GM18951 (cell line): ENCODE measurements around the gene LIF.

Experiments used
- POLR2A ChIP-seq: IDR thresholded peaks from 4 replicates; pipeline ENCODE4 v1.6.1; 2011; ENCODE audit warnings: mild to moderate bottlenecking; ENCODE audit not compliant: insufficient read length, insufficient read depth; ENCODE audit errors: extremely low read depth
- in situ Hi-C: fragments of 300-500 bp; cut with MboI; formaldehyde crosslinking; loops from one replicate; pipeline ENCODE4 v1.12.0; 2022; ENCODE audit warnings: low sequenced_read_pairs, mixed read lengths, inconsistent platforms; ENCODE audit not compliant: unreplicated experiment

Gene LIF

DNA sequence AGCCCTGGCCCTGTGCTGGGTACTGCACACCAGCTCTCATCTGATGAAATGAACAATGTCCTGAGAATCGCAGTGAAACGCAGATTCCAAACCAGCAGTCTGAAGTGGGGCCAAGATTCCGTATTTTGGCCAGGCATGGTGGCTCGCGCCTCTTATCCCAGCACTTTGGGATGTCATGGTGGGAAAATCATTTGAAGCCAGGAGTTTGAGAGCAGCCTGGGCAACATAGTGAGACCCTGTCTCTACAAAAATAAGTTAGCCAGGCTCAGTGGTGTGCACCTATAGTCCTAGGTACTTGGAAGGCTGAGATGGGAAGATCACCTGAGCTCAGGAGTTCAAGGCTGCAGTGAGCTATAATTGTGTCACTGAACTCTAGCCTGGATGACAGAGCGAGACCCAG is 13.0 kb downstream of the LIF start:
- in situ Hi-C loops = loop anchor here (25.0 kb wide), 1 partner anchor 121 kb away; no protein-coding TSS in a partner anchor
- TF ChIP-seq POLR2A = no peak

DNA sequence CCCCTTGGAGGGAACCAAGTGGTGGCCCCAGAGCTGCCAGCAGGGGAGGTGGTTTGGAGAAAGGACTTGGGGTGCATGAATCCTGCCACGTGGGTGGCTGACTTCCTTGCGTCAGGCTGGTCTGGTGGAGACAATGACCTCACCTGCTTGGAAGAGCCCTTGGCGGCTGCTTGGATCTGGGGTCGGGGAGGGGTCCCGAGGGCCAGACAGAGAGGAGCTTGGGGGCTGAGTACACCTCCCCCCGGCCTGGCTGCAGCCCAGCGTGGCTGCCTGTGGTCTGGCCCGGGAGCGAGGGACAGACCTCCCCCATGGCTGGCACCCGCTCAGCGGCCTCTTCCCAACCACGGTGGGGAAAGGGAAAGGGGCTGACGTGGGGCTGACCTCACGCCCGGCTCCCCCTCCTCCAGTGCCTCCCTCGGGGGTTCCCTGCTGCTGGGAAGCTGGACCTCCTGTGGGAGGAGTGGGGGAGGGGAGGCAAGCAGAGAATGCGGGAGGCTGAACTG is 13.8 kb downstream of the LIF start:
- no peak for TF ChIP-seq POLR2A
- in situ Hi-C loops = loop anchor here (25.0 kb wide), 1 partner anchor 120 kb away; no protein-coding TSS in a partner anchor

DNA sequence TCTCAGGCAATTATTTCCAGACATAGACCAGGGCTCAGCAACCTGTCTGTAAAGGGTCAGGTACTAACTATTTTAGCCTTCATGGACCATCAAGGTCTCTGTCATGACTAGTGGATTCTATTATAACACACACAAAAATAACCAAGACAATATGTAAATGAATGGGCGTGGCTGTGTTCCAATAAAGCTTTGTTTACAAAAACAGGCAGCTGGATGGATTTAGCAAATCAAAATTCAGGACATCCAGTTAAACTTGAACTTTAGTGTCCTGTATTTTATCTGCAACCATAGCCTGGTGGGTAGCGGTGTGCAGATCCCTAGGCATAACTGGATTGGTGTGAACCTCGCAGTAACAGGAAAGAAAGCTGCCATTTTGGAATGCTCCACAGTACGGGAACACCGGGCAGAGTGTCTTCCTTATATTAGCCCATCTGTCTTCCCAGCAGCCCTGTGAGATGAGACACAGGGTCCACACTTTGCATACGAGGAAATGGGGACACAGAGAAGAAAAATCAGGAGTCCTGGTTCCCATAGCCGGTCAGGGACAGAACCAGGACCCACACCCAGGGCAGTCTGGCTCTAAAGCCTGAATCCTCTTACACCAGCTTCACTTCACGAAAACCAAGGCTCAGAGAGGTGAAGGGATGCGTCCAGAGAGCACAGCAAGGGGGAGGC is 15.6 kb downstream of the LIF start:
- in situ Hi-C loops = loop anchor here (25.0 kb wide), 1 partner anchor 119 kb away; no protein-coding TSS in a partner anchor

DNA sequence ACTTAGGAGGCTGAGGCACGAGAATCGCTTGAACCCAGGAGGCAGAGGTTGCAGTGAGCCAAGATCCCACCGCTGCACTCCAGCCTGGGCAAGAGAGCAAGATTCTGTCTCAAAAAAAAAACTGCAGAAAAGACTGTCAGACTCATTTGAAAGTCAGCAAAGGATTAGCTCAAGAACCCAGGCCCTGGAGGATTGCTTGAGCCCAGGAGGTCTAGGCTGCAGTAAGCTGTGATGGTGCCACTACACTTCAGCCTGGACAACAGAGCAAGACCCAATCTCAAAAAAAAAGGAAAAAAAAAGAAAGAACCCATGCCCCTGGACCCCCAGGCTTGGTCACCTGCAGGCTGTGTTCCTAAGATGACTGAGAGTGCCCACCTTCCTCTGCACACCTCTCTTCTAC is 16.2 kb downstream of the LIF start:
- TF ChIP-seq POLR2A = no peak
- in situ Hi-C loops = loop anchor here (25.0 kb wide), 1 partner anchor 118 kb away; no protein-coding TSS in a partner anchor

More for the DNA sequence above, 15.6 kb downstream of the LIF start:
- TF ChIP-seq POLR2A = no peak

DNA sequence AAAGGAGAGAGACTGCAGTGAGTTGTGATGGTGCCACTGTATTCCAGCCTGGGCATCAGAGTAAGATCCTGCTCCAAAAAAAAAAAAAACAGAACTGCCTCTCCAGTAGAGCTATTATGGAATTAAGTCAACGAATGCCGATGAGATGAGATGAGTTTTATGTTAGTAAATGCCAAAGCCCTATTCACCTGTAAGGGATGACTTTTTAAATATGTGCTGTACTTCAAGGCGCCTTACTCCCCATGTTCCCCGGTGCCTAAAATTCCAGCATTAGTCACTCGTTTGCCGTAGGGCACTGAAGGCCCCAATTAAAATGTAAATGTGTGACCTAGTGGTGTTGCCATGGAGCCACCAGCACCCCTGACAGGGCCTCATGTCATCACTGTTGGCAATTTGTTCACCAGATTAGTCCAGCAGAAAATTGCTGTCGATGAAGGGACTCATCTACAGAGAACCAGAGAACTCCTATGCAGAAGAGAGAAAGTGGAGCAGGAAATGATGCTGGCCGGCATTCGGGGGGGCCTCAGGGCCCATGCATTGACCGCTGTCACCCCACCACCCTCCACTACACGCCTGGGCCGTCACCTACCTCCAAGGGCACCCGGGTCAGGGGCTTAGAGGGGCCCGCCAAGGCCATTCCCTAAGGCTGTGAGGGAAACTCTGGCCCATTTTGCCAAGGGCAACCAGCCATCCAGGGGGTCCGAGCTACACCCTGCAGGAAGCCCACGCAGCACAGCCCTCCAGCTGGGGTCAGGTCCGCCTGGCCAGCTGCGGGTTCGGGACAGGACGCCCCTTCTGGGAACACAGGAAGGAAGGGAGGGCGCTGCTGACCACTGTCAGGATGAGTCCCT is 17.8 kb downstream of the LIF start:
- in situ Hi-C loops = loop anchor here (25.0 kb wide), 1 partner anchor 116 kb away; no protein-coding TSS in a partner anchor
- no peak for TF ChIP-seq POLR2A

DNA sequence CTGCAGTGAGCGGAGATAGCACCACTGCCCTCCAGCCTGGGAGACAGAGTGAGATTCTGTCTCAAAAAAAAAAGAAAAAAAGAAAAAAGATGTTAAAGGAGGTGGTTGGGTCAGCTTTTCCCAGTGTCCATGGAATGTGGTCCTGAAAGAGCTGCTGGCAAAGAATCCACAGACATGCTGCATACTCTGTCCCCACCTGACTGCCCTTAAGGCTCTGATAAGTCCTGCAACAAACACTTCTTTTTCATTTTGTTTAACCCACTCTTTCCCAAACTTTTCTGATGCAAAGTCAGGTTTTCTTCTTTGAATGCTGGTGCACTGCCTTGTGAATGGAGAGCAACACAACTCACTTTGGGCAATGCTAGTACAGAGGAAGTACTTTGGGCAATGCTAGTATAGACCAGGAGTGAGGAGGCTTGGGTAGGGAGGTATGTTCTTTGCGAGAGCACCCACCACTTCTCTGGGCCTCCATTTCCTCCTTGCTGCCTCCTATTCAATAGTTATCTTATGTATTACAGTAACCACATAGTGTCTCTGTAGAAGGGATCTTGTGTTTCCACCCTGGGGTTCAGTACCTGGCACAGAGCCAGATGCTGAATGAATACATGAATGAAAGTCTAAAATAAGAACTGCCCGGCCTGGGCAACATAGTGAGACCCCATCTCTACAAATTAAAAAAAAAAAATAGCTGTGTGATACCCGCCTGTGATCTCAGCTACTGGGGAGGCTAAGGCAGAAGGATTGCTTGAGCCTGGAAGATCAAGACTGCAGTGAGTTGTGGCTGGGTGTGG is 18.9 kb downstream of the LIF start:
- in situ Hi-C loops = loop anchor here (25.0 kb wide), 1 partner anchor 115 kb away; no protein-coding TSS in a partner anchor
- no peak for TF ChIP-seq POLR2A

DNA sequence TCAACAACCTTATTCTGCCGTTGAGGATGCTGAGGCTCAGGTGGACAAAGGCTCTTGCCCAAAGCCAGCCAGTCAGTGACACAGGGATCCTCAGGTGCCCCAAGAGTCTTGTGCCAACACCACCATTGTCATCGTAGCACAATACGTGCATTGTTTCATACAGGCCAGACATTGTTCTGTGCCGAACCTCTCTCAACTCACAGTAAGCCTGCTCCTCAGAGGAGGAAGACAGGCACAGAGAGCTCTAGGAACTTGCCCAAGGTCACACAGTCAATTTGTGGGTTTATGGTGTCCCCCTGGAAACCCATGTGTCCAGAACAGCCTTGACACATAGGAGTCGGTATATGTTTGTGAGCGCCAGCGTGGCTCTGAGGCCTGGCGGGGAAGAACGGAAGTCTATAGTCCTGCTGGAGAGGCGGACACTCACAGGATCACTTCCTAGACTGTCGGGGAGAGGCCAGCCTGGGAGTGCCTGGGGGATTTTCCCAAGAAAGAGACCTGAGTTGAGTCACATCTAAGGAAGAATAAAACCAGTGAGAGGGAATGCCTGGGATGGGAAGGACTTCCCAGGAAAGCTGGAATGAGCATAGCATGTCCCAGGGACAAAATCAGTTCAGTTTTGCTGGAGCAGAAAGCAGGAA is 20.2 kb downstream of the LIF start:
- in situ Hi-C loops = loop anchor here (25.0 kb wide), 1 partner anchor 114 kb away; no protein-coding TSS in a partner anchor
- TF ChIP-seq POLR2A = no peak

DNA sequence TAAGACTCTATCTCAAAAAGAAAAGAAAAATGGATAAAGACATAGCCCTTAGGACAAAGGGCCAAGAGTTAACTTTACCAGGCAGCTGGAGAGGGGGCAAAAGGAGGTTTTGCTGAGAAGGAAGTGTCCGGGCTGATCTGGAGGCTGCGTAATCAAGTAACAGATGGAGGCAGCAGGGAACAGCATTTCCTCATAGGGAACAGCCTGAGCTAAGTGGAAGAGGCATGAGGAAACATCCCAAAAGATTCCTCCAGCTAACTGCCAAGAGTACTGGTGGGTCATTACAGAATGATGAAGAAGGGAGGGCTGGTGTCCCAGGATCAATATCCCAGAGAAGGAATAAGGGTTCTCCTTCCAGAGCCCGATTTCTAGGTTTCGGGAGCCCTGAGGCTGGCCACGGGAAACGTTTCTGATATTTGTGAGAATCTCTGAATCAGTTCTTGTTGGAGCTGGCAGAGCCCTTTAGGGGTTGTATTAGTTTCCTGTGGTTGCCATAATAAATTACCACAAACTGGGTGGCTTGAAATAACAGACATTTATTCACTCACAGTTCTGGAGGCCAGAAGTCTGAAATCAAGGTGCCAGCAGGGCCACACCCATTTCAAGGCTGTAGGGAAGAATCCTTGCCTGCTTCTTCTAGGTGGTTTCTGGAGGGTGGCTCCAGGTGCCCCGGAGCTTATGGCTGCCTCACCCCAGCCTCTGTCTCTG is 21.2 kb downstream of the LIF start:
- TF ChIP-seq POLR2A = no peak
- in situ Hi-C loops = loop anchor here (25.0 kb wide), 1 partner anchor 113 kb away; no protein-coding TSS in a partner anchor

DNA sequence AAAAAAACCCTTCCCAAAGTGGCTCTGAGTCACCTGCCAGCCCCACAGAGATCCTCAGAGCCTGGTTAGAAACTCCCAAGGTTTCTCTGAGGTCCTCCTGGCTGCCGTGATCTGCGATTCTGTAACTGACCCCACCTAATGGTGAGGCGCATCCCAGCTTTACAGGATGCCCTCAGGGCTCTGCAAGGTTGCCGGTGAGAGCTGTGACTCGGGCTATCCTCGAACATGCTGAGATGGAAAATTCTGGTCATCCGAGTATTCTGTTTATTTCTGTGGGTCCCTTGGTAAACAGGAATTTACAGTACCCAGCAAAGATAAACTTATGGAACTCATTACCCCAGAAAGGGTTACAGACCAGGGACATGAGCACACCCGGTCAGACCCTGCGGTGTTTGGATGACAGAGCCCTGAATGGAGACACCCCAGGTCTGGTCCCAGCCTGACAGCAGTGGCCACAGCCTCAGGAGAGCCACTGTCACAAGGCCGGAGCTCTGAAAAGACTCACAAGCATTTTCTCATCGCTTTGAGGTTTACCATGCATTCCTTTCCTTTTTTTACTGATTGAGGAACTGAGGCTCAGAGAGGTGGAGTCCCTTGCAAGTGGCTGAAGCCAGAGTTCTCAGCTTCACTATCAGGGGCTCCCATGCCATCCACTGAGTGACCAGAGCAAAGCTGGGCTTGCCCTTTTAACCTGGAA is 22.2 kb downstream of the LIF start:
- no peak for TF ChIP-seq POLR2A
- in situ Hi-C loops = no loop called here

DNA sequence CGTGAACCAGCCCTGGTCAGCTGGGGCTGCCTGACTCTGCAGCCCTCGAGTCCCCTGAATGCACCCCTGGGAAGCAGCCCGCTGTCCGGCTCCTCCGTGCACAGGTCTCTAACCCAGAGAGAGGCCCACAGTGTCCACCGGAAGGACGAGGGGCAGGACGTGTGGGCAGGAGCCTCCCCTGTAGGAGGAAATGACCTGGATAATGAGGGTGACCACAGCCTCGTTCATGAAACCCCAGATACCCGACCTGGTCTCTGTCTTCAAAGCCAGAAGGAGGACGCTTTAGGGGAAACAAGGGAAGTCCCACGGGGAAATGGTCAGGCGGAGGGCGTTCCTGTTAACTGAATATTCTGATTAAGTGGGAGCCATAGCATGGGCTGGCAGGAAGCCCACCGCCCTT is 23.3 kb downstream of the LIF start:
- in situ Hi-C loops = no loop called here

DNA sequence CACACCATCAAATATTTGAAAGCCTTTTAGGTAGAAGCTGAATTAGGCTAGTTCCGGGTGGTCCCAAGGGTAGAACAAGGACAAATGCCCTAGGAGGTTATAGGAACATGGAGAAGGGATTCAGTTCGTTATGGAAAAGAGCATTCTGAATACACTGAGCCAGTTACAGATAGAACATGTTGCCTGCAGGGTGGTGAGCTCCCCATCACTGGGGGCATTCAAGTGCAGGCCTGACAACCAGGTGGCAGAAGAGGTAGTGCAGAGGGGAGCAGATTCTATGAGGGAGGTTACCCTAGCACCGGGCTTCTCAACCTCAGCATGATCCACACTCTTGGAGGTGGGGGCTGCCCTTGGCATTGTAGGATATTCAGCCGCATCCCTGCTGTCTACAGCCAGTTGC is 24.2 kb downstream of the LIF start:
- in situ Hi-C loops = no loop called here
- TF ChIP-seq POLR2A = no peak

More for the DNA sequence above, 23.3 kb downstream of the LIF start:
- TF ChIP-seq POLR2A = no peak
